ENCODE data around the gene METTL14. TPM values are rescaled to one million over a fixed set of nuclear protein-coding genes. Genes with fewer than 3 reads are reported as not detected.
A peak's percentile ranks its signal among the peaks of the same experiment; 100 is the strongest.

Gene METTL14
- total and polyA plus RNA-seq, 8 donors: 3.5 to 28.0 (median 16.5) TPM

DNA sequence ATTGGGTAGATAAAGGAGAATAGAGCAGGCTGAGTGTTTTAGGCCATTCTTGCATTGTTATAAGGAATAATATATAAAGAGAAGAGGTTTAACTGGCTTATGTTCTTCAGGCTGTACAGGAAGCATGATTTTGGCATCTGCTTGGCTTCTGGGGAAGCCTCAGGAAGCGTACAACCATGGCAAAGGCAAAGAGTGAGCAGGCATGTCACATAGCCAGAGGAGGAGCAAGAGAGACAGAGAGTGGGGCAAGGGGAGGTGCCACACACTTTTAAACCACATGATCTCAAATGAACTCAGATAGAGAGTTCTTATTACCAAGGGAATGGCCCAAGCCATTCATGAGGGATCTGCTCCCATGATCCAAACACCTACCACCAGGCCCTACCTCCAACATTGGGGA lies 4.4 kb upstream of the METTL14 start:
- no peaks in the 10 kb centered on the region for H3K36me3 ChIP-seq
- TF ChIP-seq, protein P1, sequence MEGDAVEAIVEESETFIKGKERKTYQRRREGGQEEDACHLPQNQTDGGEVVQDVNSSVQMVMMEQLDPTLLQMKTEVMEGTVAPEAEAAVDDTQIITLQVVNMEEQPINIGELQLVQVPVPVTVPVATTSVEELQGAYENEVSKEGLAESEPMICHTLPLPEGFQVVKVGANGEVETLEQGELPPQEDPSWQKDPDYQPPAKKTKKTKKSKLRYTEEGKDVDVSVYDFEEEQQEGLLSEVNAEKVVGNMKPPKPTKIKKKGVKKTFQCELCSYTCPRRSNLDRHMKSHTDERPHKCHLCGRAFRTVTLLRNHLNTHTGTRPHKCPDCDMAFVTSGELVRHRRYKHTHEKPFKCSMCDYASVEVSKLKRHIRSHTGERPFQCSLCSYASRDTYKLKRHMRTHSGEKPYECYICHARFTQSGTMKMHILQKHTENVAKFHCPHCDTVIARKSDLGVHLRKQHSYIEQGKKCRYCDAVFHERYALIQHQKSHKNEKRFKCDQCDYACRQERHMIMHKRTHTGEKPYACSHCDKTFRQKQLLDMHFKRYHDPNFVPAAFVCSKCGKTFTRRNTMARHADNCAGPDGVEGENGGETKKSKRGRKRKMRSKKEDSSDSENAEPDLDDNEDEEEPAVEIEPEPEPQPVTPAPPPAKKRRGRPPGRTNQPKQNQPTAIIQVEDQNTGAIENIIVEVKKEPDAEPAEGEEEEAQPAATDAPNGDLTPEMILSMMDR (IDR thresholded peaks at IDR 0.05): no peak
- ATAC-seq (no peak), DNase-seq (no peak), FAIRE-seq (no peak)
- WGBS, 2 donors: 66 to 77% methylated on average over 1 of the region's 1 CpG
- intact Hi-C loops (cut with DNase I): no loop called here
- no peak overlapping the region for H3K27ac ChIP-seq
- no peaks in the 10 kb centered on the region for H3K9me3 ChIP-seq
- H3K4me1 ChIP-seq: no peaks in the 10 kb centered on the region
- H3K4me3 ChIP-seq: no peak overlapping the region
- no peaks in the 10 kb centered on the region for H3K27me3 ChIP-seq

- no peak for ATAC-seq
- intact Hi-C loops (cut with DNase I): no loop called here
- no peak for DNase-seq
Observed at GRCh38 chr4:118682928-118683327, 2.3 kb upstream of the METTL14 start.

DNA sequence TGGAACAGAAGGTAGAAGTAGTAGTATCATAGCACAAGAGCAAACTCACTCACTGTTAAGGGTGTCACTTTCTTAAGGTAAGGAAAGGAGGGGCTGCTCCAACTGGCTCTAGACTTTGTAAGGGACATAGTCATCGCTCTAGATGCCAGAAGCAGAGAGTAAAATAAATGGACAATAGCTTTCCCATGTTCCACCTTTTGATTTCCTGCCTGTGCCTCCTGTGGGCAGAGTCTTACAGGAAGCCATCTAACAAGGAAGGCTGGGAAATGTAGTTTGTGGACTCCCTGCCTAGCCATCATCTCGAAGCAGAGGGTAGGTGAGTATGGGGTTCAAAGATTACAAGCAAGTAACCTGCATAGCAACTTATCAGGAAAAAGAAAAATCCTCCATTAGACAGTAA lies 1.7 kb upstream of the METTL14 start:
- Histone ChIP-seq H3K9me3 (no peaks in the 10 kb centered on the region), H3K27ac (no peak overlapping the region), H3K27me3 (no peaks in the 10 kb centered on the region), H3K4me3 (no peak overlapping the region), H3K4me1 (peaks cover 0 to 12% (median 9%) of the 10 kb centered on the region in 3 donors), H3K36me3 (peaks cover 0 to 6% (median 0%) of the 10 kb centered on the region in 3 donors)
- 10 to 15% methylated on average over 2 of the region's 2 CpGs for WGBS, 2 donors
- ATAC-seq (no peak), FAIRE-seq (no peak), DNase-seq (no peak)
- TF ChIP-seq, protein P1 (IDR thresholded peaks at IDR 0.05): no peak
- intact Hi-C loops (cut with DNase I): no loop called here

More at GRCh38 chr4:118682928-118683327, 2.3 kb upstream of the METTL14 start:
- Histone ChIP-seq H3K27ac (no peak overlapping the region), H3K4me3 (no peak overlapping the region), H3K9me3 (no peaks in the 10 kb centered on the region), H3K27me3 (no peaks in the 10 kb centered on the region), H3K36me3 (peaks cover 0 to under 1% (median 0%) of the 10 kb centered on the region in 3 donors), H3K4me1 (peaks cover 0 to 12% (median 9%) of the 10 kb centered on the region in 3 donors)
- 17 to 20% methylated on average over 1 of the region's 1 CpG for WGBS, 2 donors
- no peak for FAIRE-seq
- TF ChIP-seq, protein P1 (IDR thresholded peaks at IDR 0.05): peak in 2 of 4 donors; percentile 12 to 28

DNA sequence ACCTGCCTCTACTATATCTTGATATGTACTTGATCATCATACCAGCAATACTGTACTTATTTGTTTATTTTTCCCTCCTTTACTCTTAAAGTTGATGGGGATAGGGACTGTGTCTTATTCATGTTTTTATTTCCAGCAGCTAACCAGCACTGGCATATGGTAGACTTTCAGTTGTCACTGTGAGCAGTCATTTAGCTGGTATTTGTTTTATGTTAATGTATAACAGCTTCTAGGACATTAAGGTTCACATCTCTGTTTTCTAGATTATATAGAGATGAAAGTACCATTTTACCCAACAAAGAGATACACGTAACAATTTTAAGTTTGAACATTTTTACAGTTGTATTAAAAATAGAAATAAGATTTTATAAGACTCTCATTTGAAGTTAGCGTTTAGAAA lies 17.9 kb downstream of the METTL14 start:
- H3K4me3 ChIP-seq: no peak overlapping the region
- peaks cover 0 to 17% (median 15%) of the 10 kb centered on the region in 3 donors for H3K4me1 ChIP-seq
- no peaks in the 10 kb centered on the region for H3K9me3 ChIP-seq
- FAIRE-seq (peak; percentile 78), ATAC-seq (peak in 3 of 4 donors; percentile 79 to 91 (median 89)), DNase-seq (no peak)
- WGBS, 2 donors: 46 to 55% methylated on average over 2 of the region's 2 CpGs
- no peak overlapping the region for H3K27ac ChIP-seq
- TF ChIP-seq, protein P1 (IDR thresholded peaks at IDR 0.05): no peak
- H3K36me3 ChIP-seq: peaks cover 0 to 30% (median 2%) of the 10 kb centered on the region in 3 donors
- intact Hi-C loops (cut with DNase I): no loop called here
- H3K27me3 ChIP-seq: no peaks in the 10 kb centered on the region

- WGBS, 2 donors: 89 to 92% methylated on average over 2 of the region's 2 CpGs
- TF ChIP-seq, protein P1 (IDR thresholded peaks at IDR 0.05): no peak
- Histone ChIP-seq H3K4me3 (no peak overlapping the region), H3K27ac (no peak overlapping the region), H3K4me1 (no peaks in the 10 kb centered on the region), H3K36me3 (peaks cover 0 to 23% (median 16%) of the 10 kb centered on the region in 3 donors), H3K27me3 (no peaks in the 10 kb centered on the region), H3K9me3 (no peaks in the 10 kb centered on the region)
- DNase-seq (no peak), ATAC-seq (no peak), FAIRE-seq (no peak)
- intact Hi-C loops (cut with DNase I): no loop called here
Observed at GRCh38 chr4:118711052-118711451, 25.9 kb downstream of the METTL14 start.
